ENCODE results near the gene LRP1B.

Gene LRP1B

DNA sequence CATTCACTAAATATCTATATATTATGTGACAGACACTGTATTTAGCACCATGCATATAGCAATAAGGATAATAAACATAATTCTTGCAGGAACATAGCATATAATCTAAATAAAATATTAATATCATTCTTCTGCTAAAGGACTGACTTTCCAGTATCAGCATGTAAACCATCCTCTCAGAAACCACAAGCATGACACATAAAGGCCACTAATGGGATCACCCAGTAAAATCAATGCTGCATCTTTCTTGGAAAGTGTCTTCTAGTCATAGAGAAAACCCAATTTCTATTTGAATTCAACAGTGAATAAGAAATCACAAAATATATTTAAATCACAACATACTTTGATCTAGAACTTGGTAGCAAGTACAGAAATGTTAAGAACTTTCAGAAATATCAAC lies 5.8 kb upstream of the LRP1B start:
- Histone ChIP-seq H4K20me1 (ENCODE audit: control insufficient read depth, insufficient read depth, low read depth, low read length) (no peaks in the 10 kb centered on the region), H3K79me2 (ENCODE audit: control insufficient read depth, low read length) (no peaks in the 10 kb centered on the region), H3K36me3 (ENCODE audit: control insufficient read depth, low read length) (no peaks in the 10 kb centered on the region), H3K4me2 (ENCODE audit: low read length) (no peak overlapping the region), H3F3A (ENCODE audit: control insufficient read depth, insufficient read depth) (no peaks in the 10 kb centered on the region), H3K9me3 (ENCODE audit: control insufficient read depth, insufficient read depth, low read length) (no peaks in the 10 kb centered on the region), H3K9me2 (replicated peaks; ENCODE audit: control insufficient read depth, low read length) (no peaks in the 10 kb centered on the region), H3K4me3 (ENCODE audit: low read length) (no peak overlapping the region), H3K4me1 (ENCODE audit: control insufficient read depth, low read length) (no peaks in the 10 kb centered on the region), H3K27ac (ENCODE audit: low read depth, low read length) (no peak overlapping the region), H3K27me3 (ENCODE audit: control insufficient read depth, low read length) (no peaks in the 10 kb centered on the region)
- no peak for TF ChIP-seq EZH2phosphoT487 (IDR thresholded peaks at IDR 0.05; ENCODE audit: borderline replicate concordance, low read length)
- no peak for TF ChIP-seq CTCF (IDR thresholded peaks at IDR 0.05; ENCODE audit: low read depth, low read length, poor library complexity, severe bottlenecking)

- H3K4me2 ChIP-seq (ENCODE audit: low read length), result no peak overlapping the region
- no peaks in the 10 kb centered on the region for H3K27me3 ChIP-seq (ENCODE audit: control insufficient read depth, low read length)
- H3K36me3 ChIP-seq (ENCODE audit: control insufficient read depth, low read length), result no peaks in the 10 kb centered on the region
- no peaks in the 10 kb centered on the region for H3K79me2 ChIP-seq (ENCODE audit: control insufficient read depth, low read length)
- H4K20me1 ChIP-seq (ENCODE audit: control insufficient read depth, insufficient read depth, low read depth, low read length), result no peaks in the 10 kb centered on the region
- no peak overlapping the region for H3K27ac ChIP-seq (ENCODE audit: low read depth, low read length)
- H3K9me2 ChIP-seq (replicated peaks; ENCODE audit: control insufficient read depth, low read length), result no peaks in the 10 kb centered on the region
- H3K4me1 ChIP-seq (ENCODE audit: control insufficient read depth, low read length), result no peaks in the 10 kb centered on the region
- no peaks in the 10 kb centered on the region for H3K9me3 ChIP-seq (ENCODE audit: control insufficient read depth, insufficient read depth, low read length)
- H3K4me3 ChIP-seq (ENCODE audit: low read length), result no peak overlapping the region
- H3F3A ChIP-seq (ENCODE audit: control insufficient read depth, insufficient read depth), result no peaks in the 10 kb centered on the region
- no peak for TF ChIP-seq CTCF (IDR thresholded peaks at IDR 0.05; ENCODE audit: low read depth, low read length, poor library complexity, severe bottlenecking)
- TF ChIP-seq EZH2phosphoT487 (IDR thresholded peaks at IDR 0.05; ENCODE audit: borderline replicate concordance, low read length), result no peak
These were observed 4.1 kb upstream of the LRP1B start for GRCh38 chr2:142134911-142135310.

DNA sequence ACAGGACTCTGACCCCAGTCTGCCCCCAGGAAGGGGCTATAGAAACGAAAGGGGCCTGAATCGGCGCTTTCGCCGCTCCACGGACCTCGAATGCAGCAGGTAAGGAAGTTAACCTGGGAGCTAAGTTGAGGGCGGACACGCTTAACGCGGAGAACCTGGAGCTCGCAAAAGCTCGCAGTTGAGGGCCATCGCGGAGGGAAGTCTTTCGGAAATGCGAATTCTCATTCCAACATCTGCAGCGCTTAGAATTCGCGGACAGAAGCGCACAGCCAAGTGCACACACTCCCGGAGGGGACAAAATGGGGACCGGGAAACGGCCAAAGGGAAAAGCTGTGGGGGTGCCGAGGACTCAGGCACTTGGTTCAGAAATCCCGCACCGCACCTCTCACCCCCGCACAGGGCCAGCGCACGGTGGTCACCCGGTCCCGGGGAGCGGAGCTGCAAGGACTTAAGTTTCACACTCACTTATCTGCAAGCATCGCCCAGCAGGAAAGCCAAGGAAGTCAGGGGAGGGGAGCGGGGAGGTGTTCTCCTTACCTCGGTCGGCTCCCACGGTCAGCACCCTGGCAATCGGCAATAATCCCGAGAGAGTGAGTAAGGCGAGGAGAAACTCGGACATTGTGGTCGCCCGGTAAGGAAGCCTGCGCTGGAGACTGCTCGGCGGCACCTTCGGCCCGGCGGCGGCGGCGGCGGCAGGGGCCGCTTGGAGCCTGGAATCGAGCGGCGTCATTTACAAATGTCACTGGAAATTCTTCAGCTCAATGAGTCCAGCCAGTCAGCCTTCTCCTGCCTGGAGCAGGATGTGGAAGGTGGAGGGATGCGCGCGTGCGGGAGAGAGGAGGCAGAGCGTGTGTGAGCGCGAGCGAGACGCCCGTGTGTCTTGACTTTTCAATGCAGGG lies 456 bp downstream of the LRP1B start:
- Histone ChIP-seq H3F3A (ENCODE audit: control insufficient read depth, insufficient read depth) (no peaks in the 10 kb centered on the region), H3K9me2 (replicated peaks; ENCODE audit: control insufficient read depth, low read length) (no peaks in the 10 kb centered on the region), H3K36me3 (ENCODE audit: control insufficient read depth, low read length) (no peaks in the 10 kb centered on the region), H3K4me3 (ENCODE audit: low read length) (no peak overlapping the region), H3K4me2 (ENCODE audit: low read length) (no peak overlapping the region), H3K27me3 (ENCODE audit: control insufficient read depth, low read length) (no peaks in the 10 kb centered on the region), H3K27ac (ENCODE audit: low read depth, low read length) (no peak overlapping the region), H3K79me2 (ENCODE audit: control insufficient read depth, low read length) (no peaks in the 10 kb centered on the region), H3K4me1 (ENCODE audit: control insufficient read depth, low read length) (no peaks in the 10 kb centered on the region), H4K20me1 (ENCODE audit: control insufficient read depth, insufficient read depth, low read depth, low read length) (no peaks in the 10 kb centered on the region), H3K9me3 (ENCODE audit: control insufficient read depth, insufficient read depth, low read length) (no peaks in the 10 kb centered on the region)
- TF ChIP-seq EZH2phosphoT487 (IDR thresholded peaks at IDR 0.05; ENCODE audit: borderline replicate concordance, low read length) (no peak), CTCF (IDR thresholded peaks at IDR 0.05; ENCODE audit: low read depth, low read length, poor library complexity, severe bottlenecking) (no peak)
